ACC112 (cell line): ENCODE measurements around the gene TRMU.
"Not testable (repeated sequence)": the region's sequence is repeated elsewhere in the genome, so short reads cannot be mapped to it uniquely, and the experiment has no call there.

ENCODE experiments used
- H2AFZ ChIP-seq: fragments of 200-600 bp; sonication (generic); one replicate; pipeline ENCODE4 v1.6.0; 2017; ENCODE audit warnings: antibody characterized with exemption, low read length; ENCODE audit not compliant: unreplicated experiment
- H3K27ac ChIP-seq: fragments of 200-600 bp; sonication (generic); 2 replicates; pipeline ENCODE4 v1.5.1; 2014; ENCODE audit warnings: low read depth, mild to moderate bottlenecking, antibody characterized with exemption, low read length, moderate library complexity
- H3K27me3 ChIP-seq: fragments of 200-600 bp; sonication (generic); 2 replicates; pipeline ENCODE4 v1.6.1; 2014; ENCODE audit warnings: mild to moderate bottlenecking, antibody characterized with exemption, low read length, moderate library complexity, mixed read lengths; ENCODE audit not compliant: insufficient read depth
- H3K36me3 ChIP-seq: fragments of 200-600 bp; sonication (generic); 2 replicates; pipeline ENCODE4 v1.6.1; 2016; ENCODE audit warnings: mild to moderate bottlenecking, antibody characterized with exemption, low read length, moderate library complexity, mixed read lengths; ENCODE audit not compliant: insufficient read depth
- H3K4me1 ChIP-seq: fragments of 200-600 bp; sonication (generic); one replicate; pipeline ENCODE4 v1.6.1; 2016; ENCODE audit warnings: low read length, mixed read lengths; ENCODE audit not compliant: insufficient read depth, unreplicated experiment, control insufficient read depth
- H3K4me3 ChIP-seq: fragments of 200-600 bp; sonication (generic); 2 replicates; pipeline ENCODE4 v1.5.1; 2014; ENCODE audit warnings: mild to moderate bottlenecking, low read depth, low read length
- H3K79me2 ChIP-seq: fragments of 200-600 bp; sonication (generic); one replicate; pipeline ENCODE4 v1.6.0; 2016; ENCODE audit warnings: low read length; ENCODE audit not compliant: control insufficient read depth, unreplicated experiment, insufficient read depth

TRMU gene

DNA sequence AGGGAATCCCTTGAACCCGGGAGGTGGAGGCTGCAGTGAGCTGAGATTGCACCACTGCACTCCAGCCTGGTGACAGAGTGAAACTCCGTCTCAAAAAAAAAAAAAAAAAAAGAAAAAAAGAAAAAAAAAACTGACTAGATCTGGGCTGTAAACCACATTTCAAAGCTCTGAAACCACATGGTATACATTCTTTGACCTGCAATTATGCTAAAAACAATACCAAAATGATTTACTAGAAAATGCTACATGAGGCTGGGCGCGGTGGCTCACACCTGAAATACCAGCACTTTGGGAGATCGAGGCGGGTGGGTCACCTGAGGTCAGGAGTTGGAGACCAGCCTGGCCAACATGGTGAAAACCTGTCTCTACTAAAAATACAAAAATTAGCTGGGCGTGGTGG is 68.4 kb downstream of the TRMU start:
- H2AFZ ChIP-seq, H3K4me3 ChIP-seq, H3K79me2 ChIP-seq, H3K4me1 ChIP-seq, H3K36me3 ChIP-seq, H3K27me3 ChIP-seq, H3K27ac ChIP-seq: not testable (repeated sequence)

DNA sequence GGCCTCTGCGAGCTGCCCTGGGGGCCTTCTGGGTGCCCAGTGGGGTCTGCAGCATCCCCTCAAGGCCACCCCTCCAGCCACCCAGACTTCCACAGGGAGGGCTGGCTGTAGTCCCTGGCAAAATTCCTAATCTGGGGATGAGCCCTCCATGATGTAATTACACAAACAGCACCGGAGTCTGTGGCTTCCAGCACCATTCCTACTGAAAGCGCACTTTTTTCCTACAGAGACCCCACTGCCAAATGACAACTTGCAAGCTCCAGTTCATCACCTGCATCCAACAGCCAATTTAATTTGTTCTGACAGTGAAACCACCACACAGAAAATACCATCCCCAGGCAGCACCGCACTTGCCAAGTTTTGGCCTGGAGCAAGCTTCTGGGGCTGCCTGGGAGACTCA is 70.4 kb downstream of the TRMU start:
- Histone ChIP-seq H3K79me2 (no peaks in the 10 kb centered on the region), H3K36me3 (no peaks in the 10 kb centered on the region), H3K4me1 (no peaks in the 10 kb centered on the region), H2AFZ (no peak overlapping the region), H3K27ac (no peak overlapping the region), H3K27me3 (no peaks in the 10 kb centered on the region), H3K4me3 (no peak overlapping the region)

DNA sequence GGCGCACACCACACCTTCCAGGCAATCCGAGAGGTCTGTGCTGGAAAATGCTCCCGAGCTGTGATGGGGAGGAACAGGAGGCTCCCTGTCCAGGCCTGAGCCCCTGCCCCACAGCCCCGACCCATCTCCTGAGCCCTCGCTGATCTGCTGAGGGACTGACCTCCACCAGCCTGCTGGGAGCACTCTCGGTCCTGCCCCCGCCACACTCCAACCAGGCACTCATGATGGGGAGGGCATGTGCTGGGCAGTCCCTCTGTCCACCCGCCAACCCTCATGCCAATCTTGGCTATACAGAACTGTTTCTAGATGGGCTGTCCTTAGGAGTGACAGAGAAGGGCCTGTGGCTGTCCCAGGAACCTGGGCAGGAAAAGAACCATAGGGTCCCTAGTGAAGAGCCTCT is 70.8 kb downstream of the TRMU start:
- Histone ChIP-seq H3K4me1 (no peaks in the 10 kb centered on the region), H3K27ac (no peak overlapping the region), H3K4me3 (no peak overlapping the region), H3K27me3 (no peaks in the 10 kb centered on the region), H2AFZ (no peak overlapping the region), H3K79me2 (no peaks in the 10 kb centered on the region), H3K36me3 (no peaks in the 10 kb centered on the region)

- Histone ChIP-seq H2AFZ (no peak overlapping the region), H3K27me3 (no peaks in the 10 kb centered on the region), H3K27ac (no peak overlapping the region), H3K4me3 (no peak overlapping the region), H3K79me2 (no peaks in the 10 kb centered on the region), H3K4me1 (no peaks in the 10 kb centered on the region), H3K36me3 (no peaks in the 10 kb centered on the region)
These were observed 71.3 kb downstream of the TRMU start for GRCh38 chr22:46406791-46407190.
